ENCODE measurements around the gene IGLL5. TPM values are rescaled to one million over a fixed set of nuclear protein-coding genes. Genes with fewer than 3 reads are reported as not detected.

The IGLL5 gene
- total and polyA plus RNA-seq, 2 experiments from 2014 or later, result not detected

DNA sequence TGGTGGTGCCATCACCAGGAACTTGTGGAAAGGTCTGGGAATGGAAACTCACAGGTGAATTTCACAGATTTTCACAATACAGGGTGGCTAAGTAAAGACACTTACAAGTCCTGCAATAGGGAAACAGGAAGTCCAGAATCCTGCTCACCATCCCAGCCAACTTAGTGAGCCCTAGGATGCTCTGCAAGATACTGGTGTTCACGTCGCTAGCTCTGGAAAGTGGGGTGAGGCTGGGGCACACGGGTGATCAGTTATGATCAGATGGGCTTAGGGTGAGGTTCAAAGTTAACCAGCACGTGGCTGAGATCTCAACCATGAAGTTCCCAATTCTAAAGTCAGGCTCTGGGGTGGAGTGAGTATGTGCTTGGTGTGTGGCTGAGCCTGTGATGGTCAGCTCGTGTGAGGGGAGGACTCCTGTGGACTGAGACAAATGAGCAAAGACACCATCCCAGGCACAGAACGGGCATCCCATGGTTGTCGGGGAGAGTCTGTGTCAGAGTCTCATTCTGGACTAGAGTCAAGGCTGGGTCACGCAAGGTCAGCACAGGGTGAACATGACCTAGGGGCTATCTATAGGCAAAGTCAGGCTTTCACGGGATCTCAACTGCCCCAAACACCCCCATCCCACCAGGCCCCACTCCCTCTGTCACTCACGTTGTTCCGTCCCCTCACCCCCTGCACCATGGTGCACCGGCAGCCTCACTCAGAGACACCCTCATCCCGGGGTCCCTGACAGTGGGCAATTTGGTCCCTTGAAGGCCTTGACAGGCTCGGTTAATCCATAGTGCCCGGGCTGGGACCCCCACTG is 23.9 kb downstream of the IGLL5 start:
- in situ Hi-C loops (cut with MboI), result no loop called here
- Histone ChIP-seq H3K4me3 (no peak overlapping the region), H3K27me3 (replicated peaks; ENCODE audit: insufficient read depth) (peaks cover 22% of the 10 kb centered on the region), H3F3A (ENCODE audit: insufficient read depth) (no peaks in the 10 kb centered on the region), H3K9ac (no peak overlapping the region), H3K4me2 (ENCODE audit: unreplicated experiment) (no peak overlapping the region), H3K36me3 (ENCODE audit: low read depth) (no peaks in the 10 kb centered on the region), H4K20me1 (ENCODE audit: insufficient read depth) (no peaks in the 10 kb centered on the region), H2AFZ (no peak overlapping the region), H3K9me2 (ENCODE audit: insufficient read depth) (no peaks in the 10 kb centered on the region), H3K9me3 (ENCODE audit: low read depth) (no peaks in the 10 kb centered on the region), H3K79me2 (ENCODE audit: insufficient read depth) (no peaks in the 10 kb centered on the region), H3K4me1 (ENCODE audit: insufficient read depth) (no peaks in the 10 kb centered on the region), H3K27ac (no peak overlapping the region)
- no peak for DNase-seq
- no peak for TF ChIP-seq EZH2phosphoT487 (IDR thresholded peaks at IDR 0.05; ENCODE audit: insufficient read depth, low read depth)
- TF ChIP-seq EZH2 (IDR thresholded peaks at IDR 0.05; ENCODE audit: insufficient read depth, poor library complexity, severe bottlenecking), result no peak
- 37 to 40% methylated on average over 15 of the region's 15 CpGs for WGBS, 2 experiments (ENCODE audit: low coverage in 1 of 2, low lambda C conversion rate in 2 of 2, missing lambda C conversion rate in 2 of 2)

DNA sequence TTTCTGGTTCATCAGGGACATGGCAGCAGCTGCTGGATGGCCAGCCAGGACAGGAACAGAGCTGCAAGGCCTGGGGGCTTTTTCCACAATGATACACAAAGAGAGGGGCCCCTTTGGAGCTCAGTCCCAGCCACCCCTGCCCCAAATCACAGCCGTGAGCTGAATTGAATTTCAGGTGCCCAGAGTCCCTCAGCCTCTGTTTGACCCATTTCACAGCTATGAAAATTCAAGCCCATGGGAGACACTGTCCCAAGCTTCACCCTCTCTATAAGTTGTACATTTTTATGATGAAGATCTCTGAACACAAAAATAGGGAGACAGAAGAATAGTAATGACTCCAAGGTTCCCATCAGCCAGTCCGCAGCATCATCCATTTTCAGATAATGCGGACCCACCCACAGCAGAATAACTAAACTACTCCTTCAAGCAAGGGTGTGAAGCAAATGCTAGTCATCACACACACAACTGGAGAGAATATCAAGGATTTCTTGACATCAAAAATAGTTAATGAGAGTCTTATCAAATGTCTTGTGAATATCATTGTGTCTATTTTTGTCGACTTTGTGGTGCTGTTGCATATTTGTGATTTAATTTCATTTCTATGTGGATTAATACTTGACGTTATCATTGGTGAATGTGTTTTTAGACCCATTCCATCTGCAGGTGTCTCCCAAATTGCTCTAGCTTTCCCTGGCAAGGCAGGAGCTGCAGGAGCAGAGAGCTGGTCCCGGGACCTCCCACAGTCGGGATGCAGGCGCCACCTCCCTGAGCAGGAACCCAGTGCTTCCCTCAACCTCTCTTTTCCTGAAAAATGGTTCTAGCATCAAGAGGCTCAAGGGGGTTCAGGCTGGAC is 24.7 kb downstream of the IGLL5 start:
- WGBS, 2 experiments (ENCODE audit: low coverage in 1 of 2, low lambda C conversion rate in 2 of 2, missing lambda C conversion rate in 2 of 2), result 44 to 56% methylated on average over 8 of the region's 8 CpGs
- H3K4me2 ChIP-seq (ENCODE audit: unreplicated experiment), result no peak overlapping the region
- no peaks in the 10 kb centered on the region for H3F3A ChIP-seq (ENCODE audit: insufficient read depth)
- H3K4me1 ChIP-seq (ENCODE audit: insufficient read depth), result no peaks in the 10 kb centered on the region
- no peak overlapping the region for H2AFZ ChIP-seq
- no peak overlapping the region for H3K4me3 ChIP-seq
- H4K20me1 ChIP-seq (ENCODE audit: insufficient read depth), result no peaks in the 10 kb centered on the region
- in situ Hi-C loops (cut with MboI), result no loop called here
- H3K9me2 ChIP-seq (ENCODE audit: insufficient read depth), result no peaks in the 10 kb centered on the region
- no peaks in the 10 kb centered on the region for H3K36me3 ChIP-seq (ENCODE audit: low read depth)
- DNase-seq, result no peak
- TF ChIP-seq EZH2phosphoT487 (IDR thresholded peaks at IDR 0.05; ENCODE audit: insufficient read depth, low read depth) (no peak), EZH2 (IDR thresholded peaks at IDR 0.05; ENCODE audit: insufficient read depth, poor library complexity, severe bottlenecking) (no peak)
- H3K9me3 ChIP-seq (ENCODE audit: low read depth), result no peaks in the 10 kb centered on the region
- peaks cover 15% of the 10 kb centered on the region for H3K27me3 ChIP-seq (replicated peaks; ENCODE audit: insufficient read depth)
- H3K9ac ChIP-seq, result no peak overlapping the region
- no peak overlapping the region for H3K27ac ChIP-seq
- no peaks in the 10 kb centered on the region for H3K79me2 ChIP-seq (ENCODE audit: insufficient read depth)

DNA sequence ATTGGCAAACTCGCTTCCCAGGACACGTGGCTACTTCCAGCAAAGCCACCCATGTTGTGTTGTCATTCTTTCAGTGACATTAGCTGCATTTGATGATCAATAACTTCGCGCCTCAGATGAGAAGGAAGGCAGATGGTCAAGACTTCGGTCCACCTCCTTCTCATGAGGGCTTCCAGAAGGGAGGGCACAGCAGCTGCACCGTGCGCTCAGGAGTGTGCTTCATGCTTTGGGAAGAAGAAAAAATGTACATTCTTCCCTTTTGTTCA is 25.3 kb downstream of the IGLL5 start:
- no peak overlapping the region for H2AFZ ChIP-seq
- H3K4me3 ChIP-seq, result no peak overlapping the region
- H3K27me3 ChIP-seq (replicated peaks; ENCODE audit: insufficient read depth), result peaks cover 13% of the 10 kb centered on the region
- in situ Hi-C loops (cut with MboI), result no loop called here
- no peak overlapping the region for H3K9ac ChIP-seq
- H3K4me1 ChIP-seq (ENCODE audit: insufficient read depth), result no peaks in the 10 kb centered on the region
- WGBS, 2 experiments (ENCODE audit: low coverage in 1 of 2, low lambda C conversion rate in 2 of 2, missing lambda C conversion rate in 2 of 2), result 58 to 61% methylated on average over 7 of the region's 7 CpGs
- no peaks in the 10 kb centered on the region for H3K9me3 ChIP-seq (ENCODE audit: low read depth)
- no peak overlapping the region for H3K4me2 ChIP-seq (ENCODE audit: unreplicated experiment)
- H3K9me2 ChIP-seq (ENCODE audit: insufficient read depth), result no peaks in the 10 kb centered on the region
- H3K27ac ChIP-seq, result no peak overlapping the region
- H4K20me1 ChIP-seq (ENCODE audit: insufficient read depth), result no peaks in the 10 kb centered on the region
- no peaks in the 10 kb centered on the region for H3K36me3 ChIP-seq (ENCODE audit: low read depth)
- DNase-seq, result no peak
- H3F3A ChIP-seq (ENCODE audit: insufficient read depth), result no peaks in the 10 kb centered on the region
- H3K79me2 ChIP-seq (ENCODE audit: insufficient read depth), result no peaks in the 10 kb centered on the region
- no peak for TF ChIP-seq EZH2 (IDR thresholded peaks at IDR 0.05; ENCODE audit: insufficient read depth, poor library complexity, severe bottlenecking)

- Histone ChIP-seq H3K4me1 (ENCODE audit: insufficient read depth) (no peaks in the 10 kb centered on the region), H4K20me1 (ENCODE audit: insufficient read depth) (no peaks in the 10 kb centered on the region), H3K9me2 (ENCODE audit: insufficient read depth) (no peaks in the 10 kb centered on the region), H3K79me2 (ENCODE audit: insufficient read depth) (no peaks in the 10 kb centered on the region), H3K9ac (no peak overlapping the region), H3K27ac (no peak overlapping the region), H2AFZ (no peak overlapping the region), H3K9me3 (ENCODE audit: low read depth) (no peaks in the 10 kb centered on the region), H3K36me3 (ENCODE audit: low read depth) (no peaks in the 10 kb centered on the region), H3K4me2 (ENCODE audit: unreplicated experiment) (no peak overlapping the region), H3F3A (ENCODE audit: insufficient read depth) (no peaks in the 10 kb centered on the region), H3K27me3 (replicated peaks; ENCODE audit: insufficient read depth) (peaks cover 13% of the 10 kb centered on the region), H3K4me3 (no peak overlapping the region)
- TF ChIP-seq EZH2phosphoT487 (IDR thresholded peaks at IDR 0.05; ENCODE audit: insufficient read depth, low read depth), result no peak
- no peak for TF ChIP-seq EZH2 (IDR thresholded peaks at IDR 0.05; ENCODE audit: insufficient read depth, poor library complexity, severe bottlenecking)
- no peak for DNase-seq
- in situ Hi-C loops (cut with MboI), result no loop called here
- WGBS, 2 experiments (ENCODE audit: low coverage in 1 of 2, low lambda C conversion rate in 2 of 2, missing lambda C conversion rate in 2 of 2), result 60 to 62% methylated on average over 5 of the region's 5 CpGs
These were observed 26.4 kb downstream of the IGLL5 start for GRCh38 chr22:22913989-22914388.
